HG02840 (cell line): ENCODE measurements around the gene SERPINE1.

Source experiments
- ATAC-seq: cut with Tn5 transposase; IDR thresholded peaks from one replicate; pipeline ENCODE4 v1.9.1; 2021; ENCODE audit warnings: mild to moderate bottlenecking, moderate library complexity, moderate number of reproducible peaks; ENCODE audit not compliant: unreplicated experiment, low FRiP score

SERPINE1 gene

GRCh38 chr7:101185258-101185839 is 58.4 kb downstream of the SERPINE1 start:
- ATAC-seq, result no peak

- ATAC-seq, result no peak
Measured at GRCh38 chr7:101186194-101186593, 59.3 kb downstream of the SERPINE1 start.

- no peak for ATAC-seq
Measured at GRCh38 chr7:101186844-101187428, 60.0 kb downstream of the SERPINE1 start.
